Caki2 (cell line): ENCODE results near the gene TEX52. TPM values are rescaled to one million over a fixed set of nuclear protein-coding genes. Genes with fewer than 3 reads are reported as not detected.

Experiments used
- DNase-seq: peaks from one replicate; pipeline ENCODE4 v3.0.0-alpha.2; 2015; ENCODE audit warnings: low read depth
- in situ Hi-C: cut with HindIII; loops from 2 replicates; pipeline ENCODE4 v1.10.0; 2016; ENCODE audit warnings: low sequenced_read_pairs, low pct_unique_long_range_greater_than_20kb, mixed read lengths
- total RNA-seq: library from RNA; depleted of rRNA; stranded (reverse); fragments of >200 nt; shearing (Covaris generic); gene quantifications from 2 replicates; pipeline ENCODE4 v1.2.3, GENCODE V29; 2014; ENCODE audit warnings: low replicate concordance; rRNA removed

The TEX52 gene
- total RNA-seq, result not detected in 2 replicates

GRCh38 chr12:2857021-2857431 lies at the start of gene TEX52:
TEX52 (minus strand) TSS chr12:2857039; CDS start chr12:2857026, 13 bp downstream.
- in situ Hi-C loops, result no loop called here

GRCh38 chr12:2904260-2904659 lies 47.4 kb upstream of the TEX52 start:
- DNase-seq, result peak; percentile 86

More at GRCh38 chr12:2857021-2857431, at the start of gene TEX52:
- DNase-seq, result peak; percentile 21

GRCh38 chr12:2902272-2902880 lies 45.5 kb upstream of the TEX52 start:
- in situ Hi-C loops, result no loop called here
- DNase-seq, result no peak

More at GRCh38 chr12:2904260-2904659, 47.4 kb upstream of the TEX52 start:
- in situ Hi-C loops, result no loop called here

GRCh38 chr12:2900642-2901041 lies 43.8 kb upstream of the TEX52 start:
- in situ Hi-C loops, result no loop called here
- no peak for DNase-seq

- no peak for DNase-seq
- in situ Hi-C loops, result no loop called here
Observed at GRCh38 chr12:2897418-2897817, 40.6 kb upstream of the TEX52 start.

GRCh38 chr12:2895511-2895910 lies 38.7 kb upstream of the TEX52 start:
- DNase-seq, result no peak
- in situ Hi-C loops, result no loop called here

- in situ Hi-C loops, result no loop called here
- DNase-seq, result no peak
Observed at GRCh38 chr12:2895051-2895451, 38.2 kb upstream of the TEX52 start.

- DNase-seq, result peak; percentile 39
- in situ Hi-C loops, result no loop called here
Observed at GRCh38 chr12:2893007-2893406, 36.2 kb upstream of the TEX52 start.

- no peak for DNase-seq
- in situ Hi-C loops, result no loop called here
Observed at GRCh38 chr12:2892246-2892645, 35.4 kb upstream of the TEX52 start.

- in situ Hi-C loops, result no loop called here
- DNase-seq, result peak; percentile 58
Observed at GRCh38 chr12:2891240-2892053, 34.6 kb upstream of the TEX52 start.

- DNase-seq, result peak; percentile 96
- in situ Hi-C loops, result no loop called here
Observed at GRCh38 chr12:2890388-2891239, 33.8 kb upstream of the TEX52 start, which contains the start of gene TULP3. TULP3 (plus strand) TSS chr12:2890891; CDS start chr12:2890948, 57 bp downstream.

- in situ Hi-C loops, result no loop called here
Observed at GRCh38 chr12:2890001-2890387, 33.2 kb upstream of the TEX52 start.

GRCh38 chr12:2886768-2887450 lies 30.1 kb upstream of the TEX52 start:
- no peak for DNase-seq
- in situ Hi-C loops, result no loop called here

More at GRCh38 chr12:2890001-2890387, 33.2 kb upstream of the TEX52 start:
- DNase-seq, result no peak

GRCh38 chr12:2884810-2885209 lies 28.0 kb upstream of the TEX52 start:
- in situ Hi-C loops, result no loop called here
- peak; percentile 33 for DNase-seq

GRCh38 chr12:2879853-2880252 lies 23.0 kb upstream of the TEX52 start:
- no peak for DNase-seq
- in situ Hi-C loops, result no loop called here

- DNase-seq, result peak; percentile 50
- in situ Hi-C loops, result no loop called here
Observed at GRCh38 chr12:2877953-2878732, 21.3 kb upstream of the TEX52 start.
